ENCODE results near the gene SLC25A21.

The SLC25A21 gene

DNA sequence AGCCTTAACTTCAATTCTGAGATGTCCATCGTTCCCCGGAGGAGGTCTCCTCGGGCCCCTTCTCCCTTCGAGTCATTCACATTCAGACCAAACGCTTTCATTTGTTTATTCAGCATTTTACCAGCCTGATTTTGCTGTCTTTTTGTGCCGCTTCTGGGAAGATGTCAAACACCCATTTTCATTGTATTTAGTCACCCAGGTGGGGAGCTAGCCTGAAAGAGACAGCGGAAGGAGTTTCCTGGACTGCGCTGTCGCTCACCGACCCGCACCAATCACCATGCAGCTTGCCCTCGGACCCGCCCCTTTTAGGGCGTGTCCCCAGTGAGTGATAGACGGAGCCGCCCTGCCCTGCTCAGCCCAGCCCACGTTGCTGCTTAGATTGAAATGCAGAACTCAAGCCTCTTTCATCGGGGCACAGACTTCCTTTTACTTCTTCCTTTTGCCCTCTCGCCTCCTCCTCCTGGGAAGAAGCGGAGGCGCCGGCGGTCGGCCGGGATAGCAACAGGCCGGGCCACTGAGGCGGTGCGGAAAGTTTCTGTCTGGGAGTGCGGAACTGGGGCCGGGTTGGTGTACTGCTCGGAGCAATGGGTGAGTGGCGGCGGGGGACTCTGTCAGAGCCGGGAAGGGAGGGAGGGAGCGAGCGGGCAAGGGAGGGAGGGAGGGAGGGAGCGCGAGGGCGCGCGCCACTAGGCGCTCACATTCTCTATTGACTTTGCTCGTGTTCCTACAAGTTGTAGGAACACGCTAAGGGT lies 510.7 kb downstream of the SLC25A21 start, which contains the start of gene PAX9:
TSS of gene PAX9 (plus strand) at position 355 of the 752 bp plus-strand sequence. CDS start at position 585, 230 bp downstream.
- DNase-seq (ENCODE audit: low spot score): peak; percentile 92

DNA sequence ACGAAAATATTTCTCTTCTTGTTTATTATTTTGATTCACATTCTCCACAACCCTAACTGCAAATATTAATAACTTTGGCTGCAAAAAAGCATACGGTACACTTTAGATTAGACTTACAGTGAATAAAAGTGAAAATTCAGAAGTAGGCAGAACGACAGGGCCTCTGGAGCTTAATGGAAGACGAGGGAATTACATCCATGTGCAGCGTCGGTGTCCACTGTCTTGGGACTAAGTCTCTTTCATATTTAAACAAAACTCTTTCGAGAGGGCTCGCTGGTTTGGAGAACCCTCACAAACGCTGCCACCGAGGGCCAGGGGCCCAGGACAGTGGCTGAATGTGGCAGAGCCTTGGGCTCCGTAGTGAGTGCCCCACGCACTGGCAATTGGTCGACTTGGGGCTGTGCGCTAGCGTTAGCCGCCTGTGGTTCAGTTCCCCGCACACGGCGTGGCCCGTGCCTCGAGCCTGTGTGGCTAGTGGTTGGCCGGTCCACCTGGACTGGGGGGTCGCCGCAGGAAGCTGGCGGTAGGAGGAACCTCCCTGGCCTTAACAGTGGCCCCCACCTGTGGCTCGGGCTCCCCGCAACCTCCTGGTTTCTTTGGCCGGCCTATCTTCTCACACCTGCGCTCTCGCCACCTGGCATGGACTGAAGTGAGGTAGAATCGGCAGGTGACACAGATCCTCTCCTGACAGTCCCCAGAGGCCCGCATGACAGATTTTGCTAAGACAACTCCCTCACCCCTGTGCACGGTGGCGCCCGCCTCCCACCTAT lies 511.5 kb downstream of the SLC25A21 start:
- no peak for DNase-seq (ENCODE audit: low spot score)

DNA sequence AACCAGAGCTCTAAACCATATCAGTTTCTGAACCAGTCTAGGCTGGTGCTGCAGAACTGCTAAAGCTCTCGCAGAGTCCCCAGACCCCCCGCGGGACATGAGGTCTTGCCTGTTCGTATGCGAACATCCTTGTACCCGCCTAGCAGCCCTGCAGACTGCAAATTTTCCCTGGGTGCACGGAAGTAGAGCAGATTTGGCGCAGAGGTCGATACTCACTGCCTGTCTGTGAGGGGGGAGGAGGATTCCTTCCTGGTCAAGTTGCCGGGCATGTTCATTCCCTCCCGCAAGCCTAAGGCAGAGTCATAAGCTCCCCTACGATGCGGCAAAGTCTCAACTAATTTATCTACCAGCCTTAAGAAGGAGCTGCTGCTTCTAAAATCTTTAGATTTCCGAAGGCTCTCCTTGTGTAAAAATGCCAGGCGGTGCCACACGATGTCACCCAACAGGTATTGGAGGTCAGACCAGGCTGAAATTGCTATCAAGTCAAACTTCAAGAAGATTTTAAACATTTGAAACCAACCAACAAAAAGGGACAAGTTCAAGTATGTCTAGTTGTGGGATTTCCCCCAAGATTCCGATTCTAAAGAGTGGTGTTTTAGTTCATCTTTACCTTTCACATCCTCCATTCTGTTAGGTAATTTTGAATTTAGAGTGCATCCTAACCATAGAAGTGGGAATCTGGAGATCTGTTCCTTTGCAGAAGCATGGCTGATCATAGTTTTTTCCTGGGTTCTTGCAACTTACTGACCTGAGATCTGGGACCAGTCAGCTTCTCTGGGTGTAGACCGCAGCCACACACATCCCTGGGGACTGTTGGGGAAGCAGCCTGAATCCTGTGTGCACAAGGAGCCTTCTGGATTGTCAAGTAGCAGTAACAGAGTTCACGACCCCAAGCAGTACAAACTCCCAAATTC lies 512.3 kb downstream of the SLC25A21 start:
- no peak for DNase-seq (ENCODE audit: low spot score)

DNA sequence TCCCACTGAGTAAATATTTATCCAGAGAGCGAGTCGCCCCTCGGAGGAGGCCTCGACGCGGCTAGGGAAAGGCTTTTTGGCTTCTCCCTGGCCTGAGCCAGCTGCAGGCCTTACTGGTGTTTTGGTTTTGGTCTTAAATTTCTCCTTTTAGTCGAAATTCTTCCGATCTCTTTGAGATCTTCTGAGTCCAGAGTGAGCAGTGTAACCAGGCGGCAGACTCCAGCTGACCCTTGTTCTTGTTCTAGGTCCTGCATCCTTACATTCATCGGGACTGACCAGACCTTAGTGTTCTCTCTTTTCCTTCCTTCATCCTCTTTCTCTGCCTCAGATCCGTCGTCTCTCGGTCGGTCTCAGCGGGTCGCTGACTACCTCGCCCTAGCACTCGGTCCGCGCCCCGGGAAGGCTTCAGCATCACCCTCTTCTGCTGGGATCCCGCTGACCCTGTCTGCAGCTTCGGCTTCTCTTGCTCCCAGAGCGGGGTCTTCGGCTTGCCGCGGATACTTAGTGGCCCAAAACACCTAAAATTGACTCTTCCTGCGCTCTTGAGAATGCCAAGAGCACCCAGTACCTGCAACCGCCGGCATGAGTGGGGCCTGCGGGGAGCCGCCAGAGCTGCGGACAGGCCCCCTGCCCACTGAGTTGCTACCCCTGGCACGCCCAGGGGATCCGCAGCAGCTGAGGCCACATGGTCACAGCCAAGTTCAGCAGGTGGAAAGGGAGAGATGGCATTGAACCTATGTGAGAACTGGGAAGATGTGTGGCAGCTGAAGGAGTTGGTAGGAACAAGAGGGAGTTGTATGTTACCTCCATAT lies 513.2 kb downstream of the SLC25A21 start:
- DNase-seq (ENCODE audit: low spot score): no peak

DNA sequence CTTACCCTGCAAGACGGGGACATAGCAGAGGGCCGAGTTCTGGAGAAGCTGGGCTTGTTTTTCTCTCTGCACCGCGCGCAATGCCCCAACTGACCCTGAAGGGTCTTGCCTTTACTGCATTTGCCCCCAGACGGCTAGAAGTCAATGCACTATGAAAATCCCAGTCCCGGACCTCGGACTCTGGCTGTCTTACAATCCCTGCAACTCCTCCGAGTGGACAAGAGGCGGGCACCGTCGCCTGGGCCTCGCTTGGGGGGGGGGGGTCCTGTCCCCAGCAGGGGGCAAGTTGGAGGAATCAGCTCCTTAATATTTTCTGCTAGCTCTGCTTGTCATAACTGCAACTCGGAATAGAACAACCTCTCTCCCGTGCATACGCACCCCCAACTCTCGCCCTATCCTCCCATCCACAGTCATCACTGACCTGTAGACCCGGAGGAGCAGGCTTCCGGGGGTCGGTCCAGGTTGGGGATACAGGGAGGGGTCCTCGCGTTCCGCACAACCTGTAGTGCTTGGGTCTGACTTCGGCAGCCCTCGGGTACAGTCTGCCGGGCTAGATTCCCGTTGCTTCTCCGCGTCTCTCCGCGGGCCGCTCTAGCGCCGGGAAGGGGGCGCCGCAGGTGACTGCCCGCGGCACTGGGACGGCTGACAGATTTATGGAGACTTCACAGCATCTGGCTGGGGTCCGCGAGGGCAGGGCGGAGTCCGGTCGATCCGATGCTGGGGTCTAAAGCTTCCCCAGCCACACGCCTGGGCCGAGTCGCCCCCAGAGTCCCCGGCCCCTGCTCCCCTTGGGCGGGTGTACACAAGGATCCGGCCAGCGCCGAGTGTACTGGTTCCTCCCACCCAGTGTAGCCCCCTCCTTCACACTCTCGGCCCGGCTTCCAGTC lies 514.0 kb downstream of the SLC25A21 start:
- DNase-seq (ENCODE audit: low spot score): no peak

DNA sequence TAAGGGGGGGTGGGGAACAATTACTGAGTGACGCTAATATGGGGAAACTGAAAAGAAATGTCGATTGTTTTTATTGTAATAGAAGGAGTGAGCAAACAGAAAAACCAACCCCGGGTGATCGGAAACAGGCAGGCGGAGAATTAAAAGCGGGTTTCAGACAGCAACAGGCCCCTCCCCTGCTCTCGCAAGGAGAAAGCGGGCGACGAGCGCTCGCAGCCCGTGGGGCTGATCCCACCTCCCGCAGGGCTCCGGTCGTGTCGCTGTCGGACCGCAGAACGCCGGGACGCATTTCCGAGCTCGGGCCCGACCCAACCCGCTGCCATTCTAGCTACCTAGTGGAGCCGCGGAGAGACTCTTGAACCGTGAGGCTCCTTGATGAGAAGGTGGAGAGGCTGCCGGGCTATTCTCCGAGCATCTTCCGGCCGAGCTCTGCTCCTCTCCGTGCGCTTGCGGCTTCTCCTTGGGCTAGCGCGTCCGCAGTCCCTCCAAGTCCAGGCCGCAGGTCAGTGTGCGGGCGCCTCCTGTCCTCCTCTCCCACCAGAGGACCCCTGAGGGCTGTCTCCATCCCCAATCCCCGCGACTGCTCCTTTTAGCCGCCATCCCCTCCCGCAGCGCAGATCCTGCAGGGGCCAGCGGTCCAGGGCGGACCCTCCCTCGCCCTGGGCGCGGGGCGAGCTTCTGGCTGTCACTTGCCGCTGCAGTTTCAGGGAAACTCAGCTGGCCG lies 514.8 kb downstream of the SLC25A21 start:
- no peak for DNase-seq (ENCODE audit: low spot score)

DNA sequence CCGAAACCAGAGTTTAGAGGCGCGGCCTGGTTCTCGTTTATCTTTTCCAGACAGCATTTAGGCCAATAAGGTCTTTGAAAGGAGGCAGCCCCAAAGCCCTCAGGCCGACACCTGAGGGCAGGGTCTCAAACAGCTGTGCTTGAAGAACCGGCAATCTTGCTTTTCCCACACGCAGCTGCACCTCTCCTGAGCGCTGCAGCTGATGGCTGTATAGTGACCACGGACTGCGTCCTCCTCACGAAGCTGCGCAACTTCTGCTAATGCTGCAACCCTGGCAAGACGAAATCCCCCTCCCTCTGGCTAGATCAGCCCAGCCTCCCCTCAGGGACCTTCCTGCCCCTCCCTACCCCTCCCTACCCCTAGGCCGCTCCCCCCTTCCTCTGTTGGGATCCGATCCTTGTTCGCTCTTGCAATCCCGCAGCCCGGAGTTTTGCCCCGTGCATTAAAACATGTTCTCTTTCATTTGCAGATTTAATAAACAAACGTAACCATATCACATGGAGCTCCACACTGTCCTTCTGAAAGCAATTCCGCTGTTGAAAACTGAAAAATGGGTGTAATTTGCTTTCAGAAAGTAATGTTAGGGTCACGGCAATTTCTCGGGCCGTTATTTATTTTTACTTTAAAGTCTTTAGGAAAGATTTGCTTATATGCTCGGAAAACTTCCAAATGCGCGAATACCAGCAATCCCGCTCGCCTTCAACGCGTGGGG lies 515.6 kb downstream of the SLC25A21 start:
- DNase-seq (ENCODE audit: low spot score): no peak

DNA sequence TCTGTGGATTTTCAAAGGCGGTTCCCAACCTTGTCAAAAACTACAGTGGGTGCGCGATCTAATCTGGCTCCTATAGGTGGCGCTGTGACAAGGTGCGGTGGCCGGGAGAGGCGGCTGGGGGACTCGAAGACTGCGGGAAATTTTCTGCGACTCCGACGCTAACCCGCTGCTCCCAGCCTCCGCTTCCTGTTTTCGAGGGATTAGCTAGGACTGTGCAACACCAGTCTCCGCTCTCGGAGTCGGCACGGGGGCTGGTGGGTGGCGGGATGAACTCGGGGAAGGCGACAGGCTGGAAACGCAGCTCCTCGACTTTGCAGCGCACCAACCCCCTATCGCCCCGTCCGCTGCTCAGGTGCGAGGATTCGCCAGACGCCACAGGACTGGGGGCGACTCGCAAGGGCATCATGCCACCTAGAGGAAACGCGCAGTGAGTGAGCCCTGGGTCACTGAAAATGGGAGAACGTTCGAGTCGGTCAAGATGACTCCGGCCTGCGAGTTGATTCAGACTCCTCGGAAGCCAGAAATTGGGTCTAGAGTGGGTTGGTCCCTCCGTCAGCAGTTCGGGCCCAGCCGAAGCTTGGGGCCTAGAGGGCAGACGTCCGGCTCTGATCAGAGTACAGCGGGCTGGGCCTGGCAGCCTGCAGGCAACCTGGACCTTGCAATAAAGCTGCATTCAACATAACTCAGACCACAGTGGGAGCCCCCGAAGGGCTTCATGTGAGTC lies 516.3 kb downstream of the SLC25A21 start:
- DNase-seq (ENCODE audit: low spot score): no peak

DNA sequence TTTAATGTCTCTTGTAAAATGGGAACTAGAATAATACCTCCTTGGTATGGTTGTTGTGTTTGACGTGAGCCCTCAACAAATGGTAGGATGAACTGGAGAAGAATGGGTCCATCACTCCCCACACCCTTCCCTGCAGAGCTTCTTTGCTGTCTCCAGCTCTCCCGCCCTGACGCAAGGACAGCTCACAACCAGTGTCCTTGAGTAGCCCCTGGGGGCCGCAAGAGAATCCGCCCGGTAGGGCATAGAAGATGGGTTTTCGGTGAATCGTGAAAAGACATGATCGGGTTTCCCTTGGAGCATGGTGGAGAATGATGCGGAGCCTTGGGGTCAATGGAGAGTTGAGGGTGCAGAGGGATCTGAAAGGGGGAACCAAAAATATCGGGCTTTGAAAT lies 516.8 kb downstream of the SLC25A21 start:
- no peak for DNase-seq (ENCODE audit: low spot score)

DNA sequence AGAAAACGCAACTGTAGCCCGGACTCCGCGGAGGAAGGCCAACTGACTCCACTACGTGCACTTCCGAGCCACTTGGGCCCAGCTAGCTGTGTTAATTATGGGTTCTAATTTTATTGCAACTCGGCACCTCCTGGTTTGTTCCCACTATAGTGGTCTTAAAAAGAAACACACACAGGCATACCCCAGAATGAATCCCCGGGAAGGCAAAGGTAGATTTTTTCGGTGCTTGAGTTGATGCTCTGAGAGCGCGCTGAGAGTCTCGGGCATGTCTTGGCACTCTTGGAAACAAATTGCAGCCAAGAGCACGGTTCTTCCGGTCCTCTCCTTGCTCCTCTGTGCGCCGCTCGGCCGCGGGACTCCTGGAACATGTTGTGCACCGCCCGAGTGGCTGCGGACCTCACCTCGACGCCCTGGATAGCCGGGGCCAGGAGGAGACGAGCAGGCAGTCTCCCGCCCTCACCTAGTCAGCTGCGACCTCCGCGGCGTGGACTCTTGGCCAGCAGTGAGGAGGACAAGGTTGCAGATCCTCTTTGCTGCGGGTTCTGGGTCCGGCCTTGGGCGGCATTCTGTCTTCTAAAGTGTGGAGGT lies 517.5 kb downstream of the SLC25A21 start:
- no peak for DNase-seq (ENCODE audit: low spot score)

DNA sequence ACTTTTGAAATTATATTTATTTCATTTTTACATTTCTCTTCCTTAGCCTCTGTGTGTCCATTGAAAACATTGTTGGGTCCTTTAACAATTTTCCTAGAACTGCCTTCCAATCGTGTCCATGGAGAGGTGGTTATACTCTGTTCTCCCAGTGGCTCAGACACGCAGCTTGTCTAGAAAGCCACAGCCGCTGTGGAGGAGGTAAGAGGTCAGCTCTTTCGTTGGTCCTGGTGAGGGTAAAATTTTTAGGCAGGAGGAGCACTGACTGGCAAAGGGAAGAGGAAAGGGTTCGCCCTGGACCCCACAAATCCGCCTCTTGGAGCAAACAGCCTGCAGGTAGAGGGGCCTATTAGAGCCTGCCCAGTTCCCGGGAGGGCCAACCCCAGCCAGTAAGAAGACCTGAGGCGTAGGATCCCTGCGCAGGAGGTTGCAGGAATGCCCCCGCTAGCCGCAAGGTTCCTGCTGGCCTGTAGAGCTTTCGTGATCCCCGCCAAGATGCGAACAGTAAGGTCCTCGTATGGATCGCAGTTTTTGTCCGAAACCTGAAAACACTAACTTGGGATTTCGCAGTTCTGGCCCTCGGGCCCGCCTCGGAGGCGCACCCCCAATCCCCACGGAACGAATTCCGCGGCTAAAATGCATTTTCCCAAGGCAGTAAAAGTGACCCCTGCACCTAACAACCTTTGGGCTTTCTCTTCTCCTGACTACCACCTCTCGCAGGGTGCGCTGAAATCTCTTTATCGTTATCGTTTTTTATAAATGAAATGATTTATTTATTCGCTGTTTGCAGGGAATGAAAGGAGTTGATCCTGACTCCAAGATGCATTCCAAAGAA lies 518.2 kb downstream of the SLC25A21 start:
- DNase-seq (ENCODE audit: low spot score): no peak

DNA sequence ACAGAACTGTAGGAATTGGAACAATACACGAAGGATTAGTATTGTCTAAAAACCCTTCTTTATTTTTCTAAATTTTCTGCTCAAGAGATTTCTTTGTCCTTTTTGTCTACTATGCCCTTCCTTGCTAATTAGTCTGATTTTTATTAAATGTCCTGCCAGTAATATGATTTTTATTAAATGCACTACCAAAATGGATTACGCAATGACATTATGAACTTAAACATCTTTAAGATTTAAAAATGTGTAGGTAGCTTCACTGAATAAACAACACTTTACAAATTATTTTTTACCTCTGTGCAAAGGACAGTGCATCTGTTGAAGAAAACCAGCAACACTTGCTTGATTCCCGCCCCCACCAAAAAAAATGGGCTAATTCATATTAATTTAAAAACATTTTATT lies 519.0 kb downstream of the SLC25A21 start:
- no peak for DNase-seq (ENCODE audit: low spot score)

DNA sequence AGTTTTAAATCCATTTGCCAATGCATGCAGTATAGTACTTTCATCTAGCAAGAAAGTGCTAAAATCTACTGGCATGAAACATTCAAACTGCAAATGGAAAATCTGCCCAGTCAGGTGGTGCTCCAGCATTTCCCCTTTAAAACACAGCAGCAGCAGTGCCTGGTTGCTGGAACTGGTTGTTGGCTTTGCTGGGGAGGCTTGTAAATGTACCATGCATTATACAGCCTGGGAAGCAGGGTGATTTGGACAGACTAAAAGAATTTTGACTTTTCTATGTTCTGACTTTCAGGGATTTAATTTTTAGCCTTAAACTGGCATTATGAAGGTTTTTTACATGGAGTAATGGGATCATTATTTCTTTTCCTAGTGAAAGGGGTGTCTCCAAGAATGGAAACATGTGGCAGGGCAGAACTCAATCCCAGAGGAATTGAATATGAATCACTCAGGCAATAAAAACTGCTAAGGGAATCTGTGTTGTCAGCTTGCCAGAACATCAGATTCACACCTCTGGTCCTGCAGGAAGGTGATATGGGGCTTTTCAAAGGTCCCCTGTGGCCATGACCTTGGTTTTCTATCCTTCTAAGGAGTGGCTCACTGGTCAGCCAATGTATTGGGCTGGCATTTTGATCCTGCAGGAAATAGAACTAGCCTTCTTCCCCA lies 519.7 kb downstream of the SLC25A21 start:
- DNase-seq (ENCODE audit: low spot score): no peak

DNA sequence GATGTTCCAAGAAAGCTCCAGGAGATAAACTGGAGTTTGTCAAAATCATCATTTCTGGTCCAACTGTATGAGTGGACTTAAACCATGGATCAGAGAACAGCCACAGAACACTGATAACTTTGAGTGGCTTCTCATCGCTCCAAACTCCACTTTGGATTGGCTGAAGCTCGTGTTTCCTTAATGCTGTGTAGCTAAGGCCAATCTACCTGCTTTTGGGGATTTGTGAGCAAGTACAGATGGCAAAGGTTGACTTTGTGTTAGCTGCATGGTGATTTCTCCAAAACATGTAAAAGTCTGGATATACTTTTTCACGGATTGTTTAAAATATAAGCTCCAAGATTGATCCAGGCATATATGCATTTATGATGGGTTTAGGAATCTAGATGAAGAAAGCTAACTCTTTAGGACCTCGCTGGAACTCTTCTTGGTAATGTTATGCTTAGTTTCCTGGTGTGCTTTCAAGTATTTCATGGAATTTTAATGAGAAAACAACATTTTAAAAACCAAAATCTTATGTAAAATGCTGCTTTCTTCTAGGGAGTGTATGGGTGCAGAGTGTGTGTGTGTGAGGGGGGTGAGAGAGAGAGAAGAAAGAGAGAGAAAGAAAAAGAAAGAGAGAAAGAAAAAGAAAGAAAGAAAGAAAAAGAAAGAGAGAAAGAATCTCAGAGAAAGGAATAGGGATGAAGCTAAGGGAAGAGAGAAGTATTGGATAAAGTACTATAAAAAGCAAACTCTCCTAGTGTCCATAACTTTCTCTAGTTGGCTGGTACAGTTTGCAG lies 522.3 kb downstream of the SLC25A21 start:
- no peak for DNase-seq (ENCODE audit: low spot score)

DNA sequence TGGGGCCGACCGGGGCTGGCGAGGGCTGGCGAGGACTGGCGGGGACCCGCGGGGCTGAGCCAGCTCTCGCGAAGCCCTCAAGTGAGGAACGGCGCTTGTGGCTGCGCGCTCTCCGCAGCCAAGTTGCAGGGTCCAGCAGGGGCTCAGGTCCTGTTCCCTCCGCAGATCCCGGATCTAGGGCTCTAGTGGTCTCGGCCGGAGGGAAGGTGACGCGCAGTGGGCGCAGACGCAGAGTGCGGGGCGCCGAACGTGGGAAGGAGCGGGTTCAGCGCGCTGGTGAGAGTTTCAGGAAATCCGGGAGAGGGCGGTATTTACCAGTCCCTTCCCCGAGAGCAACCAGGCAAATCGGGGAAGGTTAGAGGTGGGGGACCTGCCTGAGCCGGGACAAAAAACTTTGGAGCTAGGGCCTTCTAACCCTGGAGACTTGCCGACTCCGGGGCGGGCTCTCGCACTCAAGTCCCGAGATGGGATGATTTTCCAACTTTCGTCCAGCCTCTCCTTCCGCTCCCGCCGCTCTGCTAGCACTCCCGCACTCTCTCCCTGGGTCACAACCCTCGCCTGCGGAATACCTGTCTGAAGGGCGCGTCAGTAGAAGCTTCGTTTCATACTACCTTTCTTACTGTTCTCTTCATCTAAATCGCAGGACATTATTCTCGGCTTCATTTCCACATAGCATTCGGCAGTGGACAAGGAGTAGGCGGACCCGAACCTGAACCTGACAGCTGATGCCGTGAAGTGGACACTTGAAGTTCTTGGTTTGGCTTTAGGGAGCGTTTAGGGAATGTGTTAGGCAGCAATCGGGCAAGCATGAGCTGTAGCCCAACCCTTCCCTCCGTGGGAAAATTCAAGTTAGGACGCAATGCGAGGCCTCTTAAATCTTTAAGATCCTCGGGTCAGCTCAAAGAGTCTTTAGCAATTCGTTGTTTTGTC lies 524.3 kb downstream of the SLC25A21 start:
- peak; percentile 58 for DNase-seq (ENCODE audit: low spot score)
